Breast epithelium (tissue), 4 donors: ENCODE results near the gene CACNB1. TPM values are rescaled to one million over a fixed set of nuclear protein-coding genes. Genes with fewer than 3 reads are reported as not detected.

ENCODE experiments used
- DNase-seq, 2 donors: peaks; one replicate each; pipeline ENCODE4 v3.0.0-alpha.2; 2019; ENCODE audit warnings: low spot score in 2 of 2
- H3K27ac ChIP-seq, 2 donors: fragments of 200-600 bp; sonication (generic) in 1 of 2; one replicate each; pipeline ENCODE4 v1.5.1; 2016 to 2019; ENCODE audit warnings: mild to moderate bottlenecking in 1 of 2
- H3K27me3 ChIP-seq, 2 donors: fragments of 200-600 bp; sonication (generic) in 1 of 2; one replicate each; pipeline versions ENCODE4 v1.5.1 to v1.6.0; 2017 to 2019; ENCODE audit warnings: control low read depth in 1 of 2, mild to moderate bottlenecking in 1 of 2
- H3K36me3 ChIP-seq: fragments of 200-600 bp; one replicate; pipeline ENCODE4 v1.5.1; 2019
- H3K4me1 ChIP-seq, 2 donors: fragments of 200-600 bp; sonication (generic); one replicate each; pipeline ENCODE4 v1.5.1; 2016 to 2019; ENCODE audit warnings: control low read depth in 1 of 2
- H3K4me3 ChIP-seq, 3 donors: fragments of 200-600 bp; sonication (generic); 1 replicate in 2 of 3; 2 replicates in 1 of 3; pipeline ENCODE4 v1.5.1; 2016 to 2019; ENCODE audit warnings: mild to moderate bottlenecking in 3 of 3, moderate library complexity in 2 of 3
- H3K9me3 ChIP-seq, 2 donors: fragments of 200-600 bp; sonication (generic) in 1 of 2; one replicate each; pipeline ENCODE4 v1.5.1; 2016 to 2019; ENCODE audit warnings: control low read depth in 1 of 2
- POLR2A ChIP-seq: fragments of 450-650 bp; IDR thresholded peaks from one replicate; pipeline ENCODE4 v1.6.1; 2016; ENCODE audit warnings: antibody characterized with exemption, mild to moderate bottlenecking, moderate library complexity
- POLR2AphosphoS5 ChIP-seq, 3 donors: sonication (generic); formaldehyde crosslinking; IDR thresholded peaks; one replicate each; pipeline ENCODE4 v1.6.1; 2017; ENCODE audit warnings: antibody characterized with exemption in 3 of 3
- intact Hi-C: fragments of 100-400 bp; cut with DNase I; formaldehyde crosslinking; loops from one replicate; pipeline ENCODE4 v1.15.1; 2023; ENCODE audit warnings: low total_unique reads
- total RNA-seq, 3 donors: library from RNA; depleted of rRNA; stranded (reverse); fragments of >200 nt; gene quantifications; one replicate each; pipeline ENCODE4 v1.1.0, GENCODE V29; 2016
- TF ChIP-seq, protein P1 (sequence below), 3 donors: fragments of 450-650 bp; IDR thresholded peaks; one replicate each; pipeline ENCODE4 v1.5.1; 2016 to 2017; ENCODE audit warnings: antibody characterized with exemption in 3 of 3, mild to moderate bottlenecking in 3 of 3, moderate library complexity in 3 of 3

Gene CACNB1
- total RNA-seq, 3 donors from 2014 or later = 12.8 to 21.2 (median 13.9) TPM

DNA sequence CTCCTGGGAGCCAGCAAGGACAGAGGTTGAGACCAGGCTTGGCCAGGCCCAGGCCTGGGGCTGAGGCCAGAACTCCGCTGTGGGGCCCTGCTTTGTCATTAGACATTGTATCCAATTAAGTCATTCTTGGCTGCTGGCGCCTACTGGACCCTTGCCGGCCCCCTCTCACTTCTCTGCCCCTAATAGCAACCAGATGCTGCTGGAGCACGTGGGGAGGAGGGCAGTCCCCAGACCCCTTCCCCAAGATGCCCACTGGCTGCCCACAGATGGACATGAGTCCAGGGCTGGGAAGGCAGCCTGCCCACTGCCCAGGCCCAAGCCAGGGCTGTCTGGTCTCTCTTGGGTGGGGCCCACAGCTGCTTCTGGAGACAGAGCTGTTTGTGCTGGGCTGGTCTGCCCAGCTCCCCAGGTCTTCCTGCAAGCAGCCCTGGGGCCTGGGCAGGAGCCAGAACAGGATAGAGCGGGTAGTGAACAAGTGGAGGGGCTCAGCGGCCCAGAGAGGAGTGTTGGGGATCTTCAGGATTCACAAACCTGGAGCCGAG lies 53.8 kb downstream of the CACNB1 start:
- no peaks in the 10 kb centered on the region for H3K36me3 ChIP-seq
- no peaks in the 10 kb centered on the region for H3K9me3 ChIP-seq
- H3K27me3 ChIP-seq = no peaks in the 10 kb centered on the region
- intact Hi-C loops = no loop called here
- DNase-seq = no peak
- H3K4me1 ChIP-seq = peaks cover 6 to 8% of the 10 kb centered on the region in 2 donors
- H3K27ac ChIP-seq = peak overlapping the region; percentile 91 to 96
- no peak overlapping the region for H3K4me3 ChIP-seq
- TF ChIP-seq POLR2AphosphoS5 (IDR thresholded peaks at IDR 0.05) = no peak
- TF ChIP-seq, protein P1, sequence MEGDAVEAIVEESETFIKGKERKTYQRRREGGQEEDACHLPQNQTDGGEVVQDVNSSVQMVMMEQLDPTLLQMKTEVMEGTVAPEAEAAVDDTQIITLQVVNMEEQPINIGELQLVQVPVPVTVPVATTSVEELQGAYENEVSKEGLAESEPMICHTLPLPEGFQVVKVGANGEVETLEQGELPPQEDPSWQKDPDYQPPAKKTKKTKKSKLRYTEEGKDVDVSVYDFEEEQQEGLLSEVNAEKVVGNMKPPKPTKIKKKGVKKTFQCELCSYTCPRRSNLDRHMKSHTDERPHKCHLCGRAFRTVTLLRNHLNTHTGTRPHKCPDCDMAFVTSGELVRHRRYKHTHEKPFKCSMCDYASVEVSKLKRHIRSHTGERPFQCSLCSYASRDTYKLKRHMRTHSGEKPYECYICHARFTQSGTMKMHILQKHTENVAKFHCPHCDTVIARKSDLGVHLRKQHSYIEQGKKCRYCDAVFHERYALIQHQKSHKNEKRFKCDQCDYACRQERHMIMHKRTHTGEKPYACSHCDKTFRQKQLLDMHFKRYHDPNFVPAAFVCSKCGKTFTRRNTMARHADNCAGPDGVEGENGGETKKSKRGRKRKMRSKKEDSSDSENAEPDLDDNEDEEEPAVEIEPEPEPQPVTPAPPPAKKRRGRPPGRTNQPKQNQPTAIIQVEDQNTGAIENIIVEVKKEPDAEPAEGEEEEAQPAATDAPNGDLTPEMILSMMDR (IDR thresholded peaks at IDR 0.05) = no peak
- TF ChIP-seq POLR2A = no peak

DNA sequence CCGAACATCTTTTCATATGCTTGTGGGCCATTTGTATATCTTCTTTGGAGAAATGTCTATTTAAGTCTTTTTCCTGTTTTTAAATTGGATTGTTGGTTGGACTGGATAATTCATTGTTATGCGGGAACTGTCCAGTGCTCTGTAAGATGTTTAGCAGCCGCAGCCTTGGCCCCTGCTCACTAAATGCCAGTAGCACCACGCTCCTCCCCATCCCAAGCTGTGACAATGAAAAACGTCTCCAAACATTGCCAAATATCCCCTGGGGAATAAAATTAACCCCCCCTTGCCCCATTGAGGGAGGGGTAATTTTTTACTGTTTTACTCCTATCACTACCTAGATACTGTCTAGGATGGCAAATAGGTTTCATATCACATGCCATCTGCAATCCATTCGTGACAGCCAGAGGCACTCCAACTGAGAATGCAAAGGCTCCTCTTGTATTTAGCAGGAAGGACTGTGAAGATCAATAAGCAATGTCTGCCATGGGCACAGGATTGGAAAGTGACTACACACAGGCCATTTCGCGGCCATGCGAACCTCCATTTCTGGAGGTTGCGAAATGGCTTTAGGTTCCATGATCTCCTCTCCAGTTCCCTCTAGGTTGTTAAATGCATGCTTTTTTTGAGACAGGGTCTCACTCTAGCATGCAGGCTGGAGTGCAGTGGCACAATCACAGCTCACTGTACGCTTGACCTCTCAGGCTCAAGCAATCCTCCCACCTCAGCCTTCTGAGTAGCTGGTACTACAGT lies 55.4 kb downstream of the CACNB1 start:
- no peak for TF ChIP-seq POLR2AphosphoS5 (IDR thresholded peaks at IDR 0.05)
- TF ChIP-seq, protein P1 (IDR thresholded peaks at IDR 0.05) = no peak
- TF ChIP-seq POLR2A = no peak
- Histone ChIP-seq H3K4me1 (peaks cover 6 to 8% of the 10 kb centered on the region in 2 donors), H3K27me3 (no peaks in the 10 kb centered on the region), H3K36me3 (no peaks in the 10 kb centered on the region), H3K9me3 (no peaks in the 10 kb centered on the region), H3K4me3 (no peak overlapping the region), H3K27ac (no peak overlapping the region)
- intact Hi-C loops = no loop called here
- DNase-seq = no peak

DNA sequence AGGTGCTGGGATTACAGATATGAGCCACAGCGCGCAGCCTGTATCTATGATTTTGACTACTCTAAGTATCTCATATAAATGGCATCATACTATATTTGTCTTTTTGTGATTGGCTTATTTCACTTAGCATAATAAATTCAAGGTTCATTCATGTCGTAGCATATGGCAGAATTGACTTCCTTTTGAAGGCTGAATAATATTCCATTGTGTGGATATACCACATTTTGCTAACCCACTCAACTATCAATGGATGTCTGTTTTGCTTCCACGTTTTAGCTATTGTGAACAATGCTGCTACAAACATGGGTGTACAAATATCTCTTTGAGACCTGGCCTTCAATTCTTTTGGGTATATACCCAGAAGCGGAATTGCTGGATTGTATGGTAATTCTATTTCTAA lies 56.2 kb downstream of the CACNB1 start:
- H3K27me3 ChIP-seq = no peaks in the 10 kb centered on the region
- intact Hi-C loops = no loop called here
- DNase-seq = no peak
- H3K4me3 ChIP-seq = no peak overlapping the region
- H3K36me3 ChIP-seq = no peaks in the 10 kb centered on the region
- H3K27ac ChIP-seq = no peak overlapping the region
- H3K9me3 ChIP-seq = no peaks in the 10 kb centered on the region
- H3K4me1 ChIP-seq = peaks cover 6 to 8% of the 10 kb centered on the region in 2 donors
- no peak for TF ChIP-seq POLR2AphosphoS5 (IDR thresholded peaks at IDR 0.05)

DNA sequence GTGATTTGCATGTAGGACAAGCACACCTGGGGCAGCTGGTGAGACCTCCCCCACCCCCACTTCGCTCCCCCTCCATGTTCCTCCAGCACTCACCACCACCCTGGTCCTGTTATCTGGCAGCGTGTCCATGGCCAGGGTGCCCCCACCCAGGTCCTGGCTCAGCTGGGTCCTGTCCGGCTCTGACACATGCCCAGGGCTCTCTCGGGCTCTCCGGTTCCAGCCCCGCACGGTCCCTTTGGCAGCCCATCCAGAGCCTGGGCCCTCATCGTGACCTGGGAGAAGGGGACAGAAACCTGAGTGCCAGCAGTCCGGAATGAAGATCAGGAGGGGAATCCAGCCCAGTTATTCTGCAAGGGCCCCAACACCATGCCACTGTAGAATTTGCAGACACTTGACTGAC lies 57.9 kb downstream of the CACNB1 start:
- no peak for DNase-seq
- TF ChIP-seq, protein P1 (IDR thresholded peaks at IDR 0.05) = no peak
- TF ChIP-seq POLR2AphosphoS5 (IDR thresholded peaks at IDR 0.05) (no peak), POLR2A (no peak)
- intact Hi-C loops = no loop called here
- no peak overlapping the region for H3K4me3 ChIP-seq
- H3K27ac ChIP-seq = peak overlapping the region; percentile 68 to 83
- H3K9me3 ChIP-seq = no peaks in the 10 kb centered on the region
- no peaks in the 10 kb centered on the region for H3K27me3 ChIP-seq
- H3K4me1 ChIP-seq = peaks cover 4 to 6% of the 10 kb centered on the region in 2 donors
- H3K36me3 ChIP-seq = no peaks in the 10 kb centered on the region

DNA sequence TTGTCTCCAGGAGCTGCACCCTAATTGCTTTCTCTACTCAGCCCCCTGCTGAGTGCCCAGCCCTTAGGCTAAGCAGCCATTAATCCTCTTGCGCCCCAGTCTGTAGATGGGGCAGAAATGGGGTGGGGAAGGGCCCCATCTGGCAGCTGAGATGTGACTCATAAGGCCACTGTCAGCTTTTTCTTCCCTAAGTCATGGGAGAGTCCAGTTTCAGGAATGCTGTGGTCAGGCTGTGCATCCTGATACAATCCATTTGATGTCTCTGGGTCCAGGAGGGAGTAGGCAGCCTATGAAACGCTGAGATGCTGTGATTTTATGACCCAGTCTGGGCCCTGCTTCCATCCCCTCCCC lies 58.3 kb downstream of the CACNB1 start:
- Histone ChIP-seq H3K36me3 (no peaks in the 10 kb centered on the region), H3K27me3 (no peaks in the 10 kb centered on the region), H3K9me3 (no peaks in the 10 kb centered on the region), H3K4me1 (peaks cover 2 to 3% of the 10 kb centered on the region in 2 donors), H3K4me3 (no peak overlapping the region), H3K27ac (peak overlapping the region; percentile 68 to 83)
- TF ChIP-seq POLR2AphosphoS5 (IDR thresholded peaks at IDR 0.05) = peak in 1 of 3 donors; percentile 8
- TF ChIP-seq, protein P1 (IDR thresholded peaks at IDR 0.05) = no peak
- no peak for TF ChIP-seq POLR2A
- no peak for DNase-seq
- intact Hi-C loops = no loop called here
